Measurements from ENCODE around the gene TNIP1. TPM values are rescaled to one million over a fixed set of nuclear protein-coding genes. Genes with fewer than 3 reads are reported as not detected.

TNIP1 gene
- total and polyA plus RNA-seq, 2 experiments from 2014 or later, result 57.0 to 64.6 TPM

GRCh38 chr5:151015974-151016587, 64.8 kb downstream of the TNIP1 start:
- Histone ChIP-seq H3K9me2 (replicated peaks; ENCODE audit: insufficient read depth) (no peaks in the 10 kb centered on the region), H4K20me1 (ENCODE audit: insufficient read depth, poor library complexity, severe bottlenecking) (no peaks in the 10 kb centered on the region), H3K4me2 (no peak overlapping the region), H3K4me1 (ENCODE audit: insufficient read depth) (no peaks in the 10 kb centered on the region), H3K27me3 (no peaks in the 10 kb centered on the region), H3K79me2 (no peaks in the 10 kb centered on the region), H3K27ac (no peak overlapping the region), H3K4me3 (no peak overlapping the region), H3K36me3 (replicated peaks; ENCODE audit: insufficient read depth, low read depth) (no peaks in the 10 kb centered on the region), H3K9me3 (ENCODE audit: low read depth) (no peaks in the 10 kb centered on the region), H2AFZ (no peak overlapping the region)
- WGBS (ENCODE audit: low lambda C conversion rate, missing lambda C conversion rate), result 81% methylated on average over 7 of the region's 7 CpGs
- TF ChIP-seq, protein P1, sequence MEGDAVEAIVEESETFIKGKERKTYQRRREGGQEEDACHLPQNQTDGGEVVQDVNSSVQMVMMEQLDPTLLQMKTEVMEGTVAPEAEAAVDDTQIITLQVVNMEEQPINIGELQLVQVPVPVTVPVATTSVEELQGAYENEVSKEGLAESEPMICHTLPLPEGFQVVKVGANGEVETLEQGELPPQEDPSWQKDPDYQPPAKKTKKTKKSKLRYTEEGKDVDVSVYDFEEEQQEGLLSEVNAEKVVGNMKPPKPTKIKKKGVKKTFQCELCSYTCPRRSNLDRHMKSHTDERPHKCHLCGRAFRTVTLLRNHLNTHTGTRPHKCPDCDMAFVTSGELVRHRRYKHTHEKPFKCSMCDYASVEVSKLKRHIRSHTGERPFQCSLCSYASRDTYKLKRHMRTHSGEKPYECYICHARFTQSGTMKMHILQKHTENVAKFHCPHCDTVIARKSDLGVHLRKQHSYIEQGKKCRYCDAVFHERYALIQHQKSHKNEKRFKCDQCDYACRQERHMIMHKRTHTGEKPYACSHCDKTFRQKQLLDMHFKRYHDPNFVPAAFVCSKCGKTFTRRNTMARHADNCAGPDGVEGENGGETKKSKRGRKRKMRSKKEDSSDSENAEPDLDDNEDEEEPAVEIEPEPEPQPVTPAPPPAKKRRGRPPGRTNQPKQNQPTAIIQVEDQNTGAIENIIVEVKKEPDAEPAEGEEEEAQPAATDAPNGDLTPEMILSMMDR (IDR thresholded peaks at IDR 0.05; ENCODE audit: poor library complexity), result no peak
- TF ChIP-seq EZH2phosphoT487 (IDR thresholded peaks at IDR 0.05; ENCODE audit: low read depth, severe bottlenecking, unreplicated experiment) (no peak), EZH2 (IDR thresholded peaks at IDR 0.05; ENCODE audit: borderline replicate concordance) (no peak)
- no peak for DNase-seq (ENCODE audit: low spot score)

DNA sequence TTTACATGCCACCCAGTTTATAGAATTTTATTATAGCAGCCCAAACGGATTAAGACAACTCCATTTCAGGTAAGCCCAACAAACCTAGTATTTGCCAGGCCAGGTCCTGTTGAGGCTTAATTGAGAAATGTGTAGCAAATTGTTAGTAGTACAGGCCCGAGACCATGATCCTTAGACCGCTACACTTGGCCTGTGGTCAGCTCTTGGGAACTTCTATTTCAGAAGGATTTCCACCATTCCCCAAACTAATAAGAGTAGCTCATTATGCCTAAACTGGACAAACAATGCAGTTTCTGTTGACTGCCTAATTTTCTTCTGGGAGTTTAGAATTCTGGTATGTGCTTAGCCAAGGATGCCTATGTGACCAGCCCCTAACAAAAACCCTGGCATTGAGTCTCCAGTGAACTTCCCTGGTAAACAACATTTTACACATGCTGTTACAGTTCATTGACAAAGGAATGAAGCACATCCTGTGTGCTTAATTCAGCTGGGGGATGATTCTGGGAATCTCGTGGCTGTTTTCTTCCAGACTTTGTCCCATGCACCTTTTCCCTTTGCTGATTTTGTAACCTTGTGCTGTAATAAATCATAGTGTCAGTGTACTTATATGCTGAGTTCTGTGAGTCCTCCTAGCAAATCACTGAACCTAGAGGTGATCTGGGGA, 66.0 kb downstream of the TNIP1 start:
- Histone ChIP-seq H2AFZ (no peak overlapping the region), H3K9me2 (replicated peaks; ENCODE audit: insufficient read depth) (no peaks in the 10 kb centered on the region), H3K27ac (peak overlapping the region; percentile 57), H3K36me3 (replicated peaks; ENCODE audit: insufficient read depth, low read depth) (no peaks in the 10 kb centered on the region), H3K4me1 (ENCODE audit: insufficient read depth) (no peaks in the 10 kb centered on the region), H3K27me3 (no peaks in the 10 kb centered on the region), H4K20me1 (ENCODE audit: insufficient read depth, poor library complexity, severe bottlenecking) (no peaks in the 10 kb centered on the region), H3K4me3 (no peak overlapping the region), H3K79me2 (no peaks in the 10 kb centered on the region), H3K4me2 (no peak overlapping the region), H3K9me3 (ENCODE audit: low read depth) (no peaks in the 10 kb centered on the region)
- TF ChIP-seq EZH2phosphoT487 (IDR thresholded peaks at IDR 0.05; ENCODE audit: low read depth, severe bottlenecking, unreplicated experiment) (no peak), EZH2 (IDR thresholded peaks at IDR 0.05; ENCODE audit: borderline replicate concordance) (no peak)
- TF ChIP-seq, protein P1 (IDR thresholded peaks at IDR 0.05; ENCODE audit: poor library complexity), result no peak
- 85% methylated on average over 4 of the region's 4 CpGs for WGBS (ENCODE audit: low lambda C conversion rate, missing lambda C conversion rate)
- DNase-seq (ENCODE audit: low spot score), result no peak

DNA sequence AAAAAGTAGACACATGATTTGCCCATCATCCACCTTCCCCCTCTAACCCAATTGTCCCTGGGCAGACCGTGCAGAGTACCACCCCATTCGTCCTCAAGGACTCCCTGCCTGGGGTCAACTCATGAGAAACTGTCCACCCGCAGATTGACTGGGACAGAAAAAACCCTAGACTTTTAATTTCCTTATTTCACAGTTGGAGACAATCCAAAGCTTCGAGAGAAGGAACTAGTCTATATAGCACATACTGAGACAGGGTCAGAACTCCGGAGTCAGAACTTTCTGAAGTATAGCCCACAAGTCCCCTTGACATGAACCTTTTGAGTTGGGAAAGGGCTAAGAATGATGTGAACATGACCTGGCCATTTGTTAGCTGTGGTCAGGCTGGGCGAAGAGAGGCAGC, 68.0 kb downstream of the TNIP1 start:
- Histone ChIP-seq H2AFZ (no peak overlapping the region), H3K27ac (no peak overlapping the region), H4K20me1 (ENCODE audit: insufficient read depth, poor library complexity, severe bottlenecking) (no peaks in the 10 kb centered on the region), H3K36me3 (replicated peaks; ENCODE audit: insufficient read depth, low read depth) (no peaks in the 10 kb centered on the region), H3K4me3 (no peak overlapping the region), H3K4me1 (ENCODE audit: insufficient read depth) (no peaks in the 10 kb centered on the region), H3K9me2 (replicated peaks; ENCODE audit: insufficient read depth) (no peaks in the 10 kb centered on the region), H3K27me3 (no peaks in the 10 kb centered on the region), H3K9me3 (ENCODE audit: low read depth) (no peaks in the 10 kb centered on the region), H3K4me2 (no peak overlapping the region), H3K79me2 (no peaks in the 10 kb centered on the region)
- WGBS (ENCODE audit: low lambda C conversion rate, missing lambda C conversion rate), result 91% methylated on average over 6 of the region's 6 CpGs
- no peak for DNase-seq (ENCODE audit: low spot score)
- no peak for TF ChIP-seq EZH2phosphoT487 (IDR thresholded peaks at IDR 0.05; ENCODE audit: low read depth, severe bottlenecking, unreplicated experiment)
- TF ChIP-seq, protein P1 (IDR thresholded peaks at IDR 0.05; ENCODE audit: poor library complexity), result no peak
- TF ChIP-seq EZH2 (IDR thresholded peaks at IDR 0.05; ENCODE audit: borderline replicate concordance), result no peak
